GM12873 (cell line): ENCODE results near the gene SH3BP2.

ENCODE experiments used
- TF ChIP-seq, protein P1 (sequence below): IDR thresholded peaks from 2 replicates; pipeline ENCODE4 v1.5.1; 2012; ENCODE audit warnings: low read depth, mild to moderate bottlenecking, moderate library complexity, low read length, control low read depth; ENCODE audit not compliant: insufficient read depth; ENCODE audit errors: missing control alignments

Gene SH3BP2

DNA sequence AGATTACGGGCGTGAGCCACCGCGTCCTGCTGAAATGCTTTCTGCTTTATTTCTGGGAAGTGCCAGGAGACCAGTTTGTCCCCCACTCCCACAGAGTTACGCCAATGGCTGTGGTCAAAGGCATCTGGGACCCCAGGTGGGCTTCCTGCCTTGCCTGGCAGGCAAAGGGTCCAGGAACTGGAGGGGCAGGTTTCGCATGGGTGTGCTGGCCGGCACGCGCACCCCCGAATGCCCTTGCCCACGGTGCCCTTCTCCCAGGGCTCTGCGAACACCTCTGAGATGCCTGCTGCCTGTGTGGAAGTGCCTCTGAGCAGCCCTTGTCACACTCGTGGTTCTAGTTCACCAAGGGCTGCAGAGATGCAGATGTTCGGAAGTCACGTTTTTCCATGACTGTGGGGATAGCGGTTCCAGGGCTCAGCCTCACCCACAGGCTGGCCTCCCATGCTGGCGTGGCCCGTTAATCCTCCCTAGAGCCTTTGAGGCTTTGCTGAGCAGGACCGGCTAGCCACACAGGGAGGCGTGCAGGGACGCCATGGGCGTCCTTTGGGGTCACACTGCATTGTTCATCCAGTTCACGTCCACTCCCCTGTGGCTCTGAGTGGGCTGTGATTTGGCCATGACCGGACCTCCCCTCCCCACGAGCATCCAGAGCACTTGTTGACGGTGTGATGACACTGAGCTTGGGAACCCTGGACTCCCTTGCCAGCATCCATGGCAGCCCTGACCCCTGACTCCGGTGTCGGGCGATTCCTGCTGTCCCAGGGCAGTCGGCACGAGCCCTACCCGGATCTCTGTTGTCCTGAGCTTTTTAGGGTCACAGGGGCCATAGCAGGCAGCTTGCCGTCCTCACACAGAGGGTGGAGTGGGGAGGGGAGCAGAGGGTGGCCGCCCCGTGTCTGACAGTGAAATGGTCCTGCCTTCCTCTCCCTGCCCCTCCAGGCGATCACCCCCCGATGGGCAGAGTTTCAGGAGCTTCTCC is 38.0 kb downstream of the SH3BP2 start:
- TF ChIP-seq, protein P1, sequence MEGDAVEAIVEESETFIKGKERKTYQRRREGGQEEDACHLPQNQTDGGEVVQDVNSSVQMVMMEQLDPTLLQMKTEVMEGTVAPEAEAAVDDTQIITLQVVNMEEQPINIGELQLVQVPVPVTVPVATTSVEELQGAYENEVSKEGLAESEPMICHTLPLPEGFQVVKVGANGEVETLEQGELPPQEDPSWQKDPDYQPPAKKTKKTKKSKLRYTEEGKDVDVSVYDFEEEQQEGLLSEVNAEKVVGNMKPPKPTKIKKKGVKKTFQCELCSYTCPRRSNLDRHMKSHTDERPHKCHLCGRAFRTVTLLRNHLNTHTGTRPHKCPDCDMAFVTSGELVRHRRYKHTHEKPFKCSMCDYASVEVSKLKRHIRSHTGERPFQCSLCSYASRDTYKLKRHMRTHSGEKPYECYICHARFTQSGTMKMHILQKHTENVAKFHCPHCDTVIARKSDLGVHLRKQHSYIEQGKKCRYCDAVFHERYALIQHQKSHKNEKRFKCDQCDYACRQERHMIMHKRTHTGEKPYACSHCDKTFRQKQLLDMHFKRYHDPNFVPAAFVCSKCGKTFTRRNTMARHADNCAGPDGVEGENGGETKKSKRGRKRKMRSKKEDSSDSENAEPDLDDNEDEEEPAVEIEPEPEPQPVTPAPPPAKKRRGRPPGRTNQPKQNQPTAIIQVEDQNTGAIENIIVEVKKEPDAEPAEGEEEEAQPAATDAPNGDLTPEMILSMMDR, result no peak

GRCh38 chr4:2831611-2832308 is 38.9 kb downstream of the SH3BP2 start:
- TF ChIP-seq, protein P1, result no peak

DNA sequence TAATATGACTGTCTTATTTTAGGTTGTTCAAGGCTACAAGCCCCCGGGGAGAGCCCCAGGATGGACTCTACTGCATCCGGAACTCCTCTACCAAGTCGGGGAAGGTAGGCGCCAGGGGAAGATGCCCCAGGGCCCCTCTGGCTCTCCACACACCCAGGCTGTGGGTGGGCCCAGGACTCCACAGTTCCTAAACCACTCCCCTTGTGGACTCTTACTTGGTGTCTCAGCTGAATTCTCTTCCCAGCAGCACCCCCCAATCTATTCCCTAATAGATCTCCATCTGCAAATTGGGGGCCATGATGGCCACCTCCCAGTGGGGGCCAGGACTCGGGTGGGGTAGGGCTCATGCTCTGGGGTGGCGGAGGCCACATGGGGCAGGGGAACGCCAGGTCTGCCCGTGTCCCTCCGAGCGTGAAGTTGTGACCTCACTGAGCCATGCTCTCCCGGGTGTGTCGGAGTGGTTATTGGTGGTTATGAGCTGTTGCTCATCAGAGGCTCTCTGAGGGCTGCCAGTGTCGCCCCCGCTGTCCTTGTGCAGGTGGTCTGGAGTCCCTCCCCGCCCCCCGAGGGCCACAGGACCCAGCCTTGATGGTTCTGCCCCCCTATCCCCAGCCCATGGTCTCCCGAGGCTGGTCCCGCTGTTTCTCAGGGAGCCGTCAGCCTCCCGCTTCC is 39.6 kb downstream of the SH3BP2 start:
- TF ChIP-seq, protein P1, result no peak

- TF ChIP-seq, protein P1, result no peak
Observed at GRCh38 chr4:2832981-2833670, 40.2 kb downstream of the SH3BP2 start.

DNA sequence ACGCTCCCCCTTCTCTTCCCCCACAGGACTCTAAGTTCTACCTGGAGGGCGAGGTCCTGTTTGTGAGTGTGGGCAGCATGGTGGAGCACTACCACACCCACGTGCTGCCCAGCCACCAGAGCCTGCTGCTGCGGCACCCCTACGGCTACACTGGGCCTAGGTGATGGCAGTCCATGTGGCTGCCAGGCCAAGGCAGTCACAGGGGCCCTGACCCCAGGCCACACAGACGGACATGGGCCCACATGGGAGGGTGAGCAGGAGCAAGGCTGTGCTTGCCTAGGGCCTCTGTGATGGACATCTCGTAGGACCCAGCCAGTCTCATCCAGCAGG is 40.8 kb downstream of the SH3BP2 start:
- TF ChIP-seq, protein P1, result no peak

GRCh38 chr4:2834001-2834921 is 41.4 kb downstream of the SH3BP2 start:
- TF ChIP-seq, protein P1, result no peak
